Raji (cell line): ENCODE results near the gene MYO1B.

Source experiments
- POLR2A ChIP-seq: IDR thresholded peaks from 2 replicates; pipeline ENCODE4 v1.6.1; 2011; ENCODE audit warnings: low read depth, low read length, control low read depth; ENCODE audit not compliant: insufficient read depth

Gene MYO1B

DNA sequence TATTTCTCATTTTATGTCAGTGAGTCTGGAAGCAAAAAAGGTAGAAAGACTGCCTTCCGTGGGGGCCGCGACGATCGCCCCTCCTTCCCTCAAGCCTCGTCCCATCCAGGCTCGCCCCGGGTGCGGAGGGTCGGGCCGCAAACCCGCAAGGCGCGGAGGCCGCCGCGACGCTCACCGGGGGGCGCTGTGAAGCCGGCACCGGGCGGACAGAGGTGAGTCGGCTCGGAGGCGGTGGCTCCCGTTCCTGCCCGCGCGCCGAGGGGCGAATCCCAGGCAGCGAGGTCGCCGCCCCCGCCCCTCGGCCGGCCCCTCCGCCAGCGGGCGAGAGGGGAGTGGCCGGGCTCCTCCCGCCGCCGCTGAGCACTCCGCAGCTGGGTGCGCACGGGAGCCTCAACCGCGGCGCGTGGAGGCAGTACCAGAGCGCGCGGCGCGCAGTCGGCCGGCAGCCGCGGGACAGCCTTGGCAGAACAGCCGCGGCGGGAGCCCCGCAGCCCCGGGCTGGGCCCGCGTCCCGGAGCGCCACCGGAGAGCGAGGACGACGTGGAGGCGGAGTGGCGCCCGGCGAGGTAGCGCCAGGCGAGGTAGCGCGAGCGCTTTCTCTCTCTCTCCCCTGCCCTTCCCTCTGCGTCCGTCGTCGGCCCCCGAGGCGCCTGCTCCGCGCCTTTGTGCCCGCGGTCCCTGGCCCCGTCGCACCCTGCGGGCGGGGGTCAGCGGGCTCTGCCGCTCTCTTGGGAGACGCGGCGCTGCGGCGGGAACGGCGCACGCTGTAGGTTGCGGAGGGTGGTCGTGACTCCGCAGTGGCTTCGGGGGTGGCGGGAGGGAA lies at the start of gene MYO1B:
MYO1B (plus strand) TSS at position 359 of the 823 bp plus-strand sequence. CDS start 31,492 bp downstream, outside the sequence.
- TF ChIP-seq POLR2A, result no peak

DNA sequence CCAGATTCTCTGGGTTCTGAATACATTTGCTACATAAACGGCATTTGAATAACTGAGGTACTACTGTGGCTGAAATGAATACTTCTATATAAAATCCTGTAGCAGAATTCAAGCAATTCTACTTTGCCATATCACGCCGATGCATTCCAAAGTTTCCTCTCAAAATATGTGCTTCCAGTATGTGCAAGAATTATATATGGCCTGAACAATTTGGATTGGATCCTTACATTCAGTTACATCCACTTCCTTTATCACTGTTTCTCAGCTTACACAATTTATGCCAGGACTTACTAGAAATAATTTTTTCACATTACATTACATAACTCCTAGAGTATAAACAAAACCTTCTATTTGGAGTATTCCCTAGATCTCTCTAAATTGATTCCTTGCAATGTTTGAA lies 48.1 kb upstream of the MYO1B start:
- no peak for TF ChIP-seq POLR2A

DNA sequence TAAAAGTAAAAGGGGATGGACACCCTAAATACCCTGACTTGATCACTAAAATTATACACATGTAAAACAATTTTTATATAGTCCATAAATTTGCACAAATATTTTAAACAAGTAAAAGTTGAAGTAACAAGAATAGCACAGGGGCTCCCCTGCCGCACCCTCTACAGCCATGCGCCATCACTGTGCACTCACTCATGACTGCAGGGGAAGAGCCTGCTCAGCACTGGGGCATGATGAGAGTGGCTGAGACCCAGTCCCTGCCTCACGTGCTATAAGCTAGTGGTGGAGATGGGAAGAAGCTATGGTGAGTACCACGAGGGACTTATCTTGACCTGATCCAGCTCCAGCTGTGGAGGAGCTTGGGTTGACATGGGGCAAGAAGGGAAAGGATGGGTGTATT lies 46.9 kb upstream of the MYO1B start:
- no peak for TF ChIP-seq POLR2A

DNA sequence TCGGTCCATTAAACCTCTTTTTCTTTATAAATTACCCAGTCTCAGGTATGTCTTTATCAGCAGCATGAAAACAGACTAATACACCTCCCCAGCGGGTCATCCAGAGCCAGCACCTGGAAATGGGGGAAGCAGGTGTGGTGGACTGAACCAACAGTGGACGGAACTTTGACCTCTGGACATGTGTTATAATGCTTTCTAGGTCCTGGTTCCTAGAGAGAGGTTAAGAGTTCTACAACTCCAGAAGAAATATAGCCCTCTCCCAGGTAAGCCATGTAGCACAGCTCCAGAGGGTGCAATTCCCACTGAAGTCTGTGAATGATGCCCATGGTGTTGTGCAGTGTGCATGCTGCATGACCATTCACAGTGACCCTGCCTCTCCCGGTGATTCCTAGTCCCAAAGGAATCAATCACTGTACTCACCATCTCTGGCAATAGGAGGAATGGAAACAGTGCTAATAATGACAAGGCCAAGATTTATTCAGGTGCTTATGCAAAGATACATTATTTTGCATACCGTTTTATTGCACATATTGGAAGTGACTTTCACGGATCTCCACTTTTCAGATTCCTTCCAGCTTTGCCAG lies 45.2 kb upstream of the MYO1B start:
- no peak for TF ChIP-seq POLR2A

DNA sequence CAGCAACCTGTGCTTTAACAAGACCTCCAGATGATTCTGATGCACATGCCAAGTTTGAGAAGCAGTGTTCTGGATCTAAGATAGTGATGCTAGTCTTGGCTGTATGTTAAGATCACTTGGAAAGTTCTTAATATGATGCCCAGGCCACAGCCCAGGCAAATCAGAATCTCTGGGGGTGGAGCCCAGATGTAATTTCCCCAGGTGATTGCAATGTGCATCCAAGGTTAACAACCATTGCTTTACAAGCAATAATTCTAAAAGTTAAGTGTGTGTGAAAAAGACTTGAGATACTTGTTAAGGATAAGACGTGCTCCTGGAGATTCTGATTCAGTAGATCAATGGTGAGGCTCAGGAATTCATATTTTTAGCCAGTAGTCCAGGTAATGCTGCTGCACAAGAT lies 44.3 kb upstream of the MYO1B start:
- no peak for TF ChIP-seq POLR2A

DNA sequence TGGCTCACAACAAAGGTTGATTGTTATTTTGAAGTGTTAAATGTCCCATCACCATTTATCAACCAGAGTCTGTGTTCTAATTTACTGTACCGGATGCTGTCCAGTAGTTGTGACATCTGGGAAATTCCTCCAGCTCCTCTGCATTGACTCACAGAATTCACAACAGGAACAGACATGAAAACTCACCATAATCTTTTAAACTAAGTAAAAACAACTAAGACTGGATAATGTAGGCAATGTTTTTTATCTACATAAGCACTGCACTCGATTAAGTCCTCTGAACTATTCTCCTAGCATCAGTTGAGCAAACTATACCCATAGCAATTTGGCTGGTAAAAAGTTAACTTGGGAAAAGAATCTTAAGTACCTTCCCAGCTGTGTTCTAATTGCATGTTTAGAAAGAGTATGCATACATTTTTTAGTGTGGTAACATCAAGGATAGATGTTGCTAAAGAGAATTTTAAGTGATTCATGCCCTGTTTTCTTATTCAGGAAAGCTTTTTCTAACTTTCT lies 42.9 kb upstream of the MYO1B start:
- no peak for TF ChIP-seq POLR2A

DNA sequence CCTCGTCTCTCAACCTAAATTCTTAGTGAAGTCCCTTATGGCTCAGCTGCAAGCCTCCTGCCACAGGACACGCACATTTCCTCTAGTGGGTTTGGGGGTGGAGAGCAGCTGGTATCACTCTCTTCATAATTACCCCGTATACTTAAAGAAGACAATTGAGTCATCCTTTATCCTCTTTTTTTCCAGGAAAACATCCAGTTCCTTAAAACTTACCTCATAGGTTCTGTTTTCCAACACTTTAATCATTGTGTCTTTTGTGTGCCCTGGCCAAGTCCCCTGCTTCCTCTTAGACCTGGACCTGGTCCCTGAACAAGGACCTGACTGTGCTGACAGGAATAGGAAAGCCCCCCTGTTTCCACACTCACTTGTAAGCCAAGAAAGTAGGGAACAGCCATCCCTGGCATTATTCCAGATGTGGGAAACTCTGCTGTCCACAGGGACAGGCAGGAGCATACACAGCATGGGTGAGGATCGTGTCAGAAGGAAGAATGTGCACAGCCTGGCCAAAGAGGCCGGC lies 42.3 kb upstream of the MYO1B start:
- TF ChIP-seq POLR2A, result no peak

DNA sequence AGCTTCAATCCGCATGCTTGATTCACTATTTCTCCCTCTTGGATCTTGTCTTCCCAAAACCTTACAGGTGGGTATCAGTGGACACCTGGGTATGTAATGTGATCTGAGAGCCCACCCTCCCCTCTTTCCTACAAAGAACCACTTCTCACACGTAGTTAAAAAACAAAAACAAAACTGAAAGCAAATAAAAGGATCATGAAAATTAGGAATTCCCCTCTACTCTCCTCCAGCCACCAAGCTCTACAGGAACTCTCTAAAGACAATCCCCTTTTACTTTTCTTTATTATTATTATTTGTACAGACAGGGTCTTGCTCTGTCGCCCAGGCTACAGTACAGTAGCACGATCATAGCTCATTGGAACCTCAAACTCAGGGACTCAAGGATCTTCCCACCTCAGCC lies 40.8 kb upstream of the MYO1B start:
- TF ChIP-seq POLR2A, result no peak

DNA sequence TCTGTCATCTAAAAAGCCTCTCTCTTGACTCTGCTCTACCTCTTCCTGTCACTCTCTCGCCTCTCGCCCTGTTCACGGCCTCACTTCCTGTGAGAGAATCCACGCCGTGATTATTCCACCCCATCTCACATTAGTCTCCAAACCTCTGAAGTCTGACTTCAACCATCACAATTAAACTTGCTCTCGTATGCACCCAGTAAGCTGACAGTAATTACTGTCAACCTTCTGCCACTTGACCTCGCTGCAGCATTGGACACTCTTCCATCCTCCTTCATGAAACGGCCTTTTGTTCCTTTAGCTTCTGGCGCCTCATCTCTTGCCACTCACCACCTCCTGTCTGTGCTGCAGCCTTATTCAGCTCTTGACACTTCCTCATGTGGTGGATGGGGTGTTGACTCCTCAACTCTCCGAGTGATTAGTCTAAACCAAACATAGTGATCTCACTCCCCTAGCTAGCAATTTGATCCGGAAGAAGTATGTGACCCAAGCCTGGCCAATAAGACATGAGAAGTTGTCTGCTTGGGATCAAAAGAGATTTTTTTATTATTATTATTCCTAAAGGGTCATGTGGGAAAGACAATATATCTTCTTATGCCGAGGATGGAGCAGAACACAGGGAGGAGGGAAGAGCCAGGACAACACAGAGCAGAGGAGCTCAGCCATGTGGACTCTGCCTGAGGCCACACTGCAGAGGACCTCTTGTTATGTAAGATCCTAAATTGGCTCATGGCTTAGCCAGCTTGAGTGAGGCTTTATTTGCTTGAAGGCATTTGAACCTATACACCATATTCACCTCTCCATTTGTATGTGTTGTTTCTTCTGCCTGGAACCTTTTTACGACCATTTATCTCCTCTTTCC lies 38.4 kb upstream of the MYO1B start:
- no peak for TF ChIP-seq POLR2A

DNA sequence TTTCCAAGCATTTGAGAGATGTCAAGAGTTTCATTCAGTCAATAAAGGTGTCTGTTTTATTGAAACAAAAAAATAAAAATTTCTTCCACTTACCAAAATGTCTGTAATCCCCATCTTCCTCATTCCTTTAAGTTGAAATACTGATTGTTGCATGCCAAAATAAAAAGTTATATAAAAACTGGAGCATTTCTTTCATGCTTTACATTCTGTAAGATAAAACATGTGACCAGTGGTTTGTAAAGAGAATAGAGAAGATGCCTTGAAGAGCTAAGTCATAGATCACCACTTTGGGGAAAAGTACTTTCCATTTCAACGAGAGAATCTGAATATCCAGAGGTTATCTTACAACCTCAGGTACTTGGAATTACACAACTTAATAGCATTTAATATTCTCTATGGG lies 35.9 kb upstream of the MYO1B start:
- TF ChIP-seq POLR2A, result no peak

DNA sequence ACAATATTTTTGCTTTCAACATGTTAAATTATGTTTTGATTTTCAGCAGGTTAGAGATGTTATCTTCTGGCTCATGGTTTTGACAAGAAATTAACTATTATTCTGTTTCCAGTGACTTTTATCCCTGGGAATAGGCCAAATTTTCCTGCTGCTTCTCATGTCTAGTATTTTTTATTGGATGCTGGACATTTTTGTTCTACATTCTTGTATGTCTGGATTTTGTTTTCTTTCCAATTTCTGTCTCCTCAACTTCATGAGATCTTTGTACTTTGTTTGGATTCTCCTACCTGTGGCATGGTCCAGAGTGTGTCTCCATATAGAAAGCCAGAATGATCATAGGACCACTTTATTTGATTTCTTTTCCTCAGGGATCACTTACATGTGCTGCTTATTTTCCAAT lies 33.1 kb upstream of the MYO1B start:
- no peak for TF ChIP-seq POLR2A

DNA sequence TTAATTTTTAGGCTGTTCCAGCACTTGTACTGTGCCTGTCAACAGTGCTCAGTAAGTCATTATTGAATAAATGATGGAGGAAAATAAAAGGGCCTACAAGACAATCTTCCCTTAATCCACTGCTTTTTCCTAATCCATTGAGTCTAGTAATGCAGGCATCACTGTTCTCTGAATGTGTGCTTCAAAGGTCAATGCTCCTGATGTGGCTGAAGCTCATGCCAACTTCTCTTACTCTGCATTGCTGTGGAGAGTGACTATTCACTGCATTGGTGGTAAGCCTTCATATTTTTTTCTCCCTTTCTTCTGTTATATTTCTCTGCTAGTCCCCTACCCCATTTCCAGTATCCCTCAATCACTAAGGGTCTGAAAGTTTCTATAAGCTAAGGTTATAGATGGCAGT lies 31.9 kb upstream of the MYO1B start:
- no peak for TF ChIP-seq POLR2A

DNA sequence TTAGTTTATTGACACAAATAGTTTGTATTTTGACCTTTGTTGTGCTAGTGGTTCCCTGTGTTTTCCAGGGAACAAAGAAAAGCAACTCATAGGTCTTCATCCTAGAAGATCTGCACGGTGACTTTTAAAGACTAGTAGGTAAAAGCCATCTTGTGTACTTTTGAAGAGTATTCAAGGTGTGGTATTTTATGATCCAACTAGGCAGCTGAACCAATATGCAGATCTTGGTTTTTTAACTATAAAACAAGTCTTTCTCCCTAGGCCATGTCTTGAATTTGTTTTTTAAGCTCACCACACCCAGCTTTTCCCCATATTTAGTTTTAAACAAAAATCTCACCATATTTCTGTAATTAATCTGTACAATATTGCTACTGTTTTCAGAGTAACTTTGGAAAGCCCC lies 30.0 kb upstream of the MYO1B start:
- TF ChIP-seq POLR2A, result no peak

DNA sequence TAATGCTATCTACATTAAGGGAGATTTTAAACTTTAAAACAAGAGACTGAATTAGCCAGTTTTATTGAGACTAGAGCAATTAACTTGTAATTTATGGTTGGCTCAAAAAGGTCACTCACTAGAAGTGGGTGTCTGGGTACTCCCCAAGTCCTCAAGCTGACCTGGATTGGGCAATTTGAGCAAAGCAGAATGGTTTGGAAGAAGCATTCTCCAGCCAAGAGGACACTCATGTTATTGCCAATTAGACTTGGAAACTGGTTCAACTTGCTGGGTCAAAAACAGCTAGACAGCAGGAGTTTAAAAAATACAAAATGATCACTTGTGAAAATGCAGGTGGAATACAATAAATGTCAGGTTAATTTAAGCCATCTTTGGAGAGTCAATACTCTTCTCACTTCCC lies 29.5 kb upstream of the MYO1B start:
- TF ChIP-seq POLR2A, result no peak

DNA sequence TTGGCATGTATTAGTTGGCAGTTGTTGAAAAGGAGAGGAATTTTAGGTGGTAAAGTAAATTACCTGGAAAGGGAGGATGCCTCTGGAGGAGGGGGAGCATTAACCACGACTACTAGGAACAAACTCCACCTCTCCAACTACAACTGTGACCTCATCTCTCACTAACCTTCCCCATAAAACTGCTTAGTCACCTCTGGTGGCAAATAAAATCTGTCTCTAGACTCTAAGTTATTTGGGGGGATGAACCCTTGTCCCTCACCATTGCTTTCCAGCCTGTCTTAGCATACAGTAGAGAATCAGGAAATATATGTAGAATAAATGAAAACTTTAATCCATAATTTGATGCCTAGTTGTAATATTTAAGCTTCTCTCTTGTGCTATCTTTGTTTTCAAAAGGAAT lies 27.6 kb upstream of the MYO1B start:
- no peak for TF ChIP-seq POLR2A
